GM19468 (cell line): ENCODE data around the gene WRAP73.

Experiments
- ATAC-seq: cut with Tn5 transposase; IDR thresholded peaks from one replicate; pipeline ENCODE4 v1.9.1; 2021; ENCODE audit warnings: mild to moderate bottlenecking, moderate library complexity, moderate number of reproducible peaks; ENCODE audit not compliant: unreplicated experiment; ENCODE audit errors: extremely low read depth

The WRAP73 gene

GRCh38 chr1:3681898-3682806, 32.2 kb upstream of the WRAP73 start:
- no peak for ATAC-seq

GRCh38 chr1:3681231-3681897, 31.5 kb upstream of the WRAP73 start:
- no peak for ATAC-seq

DNA sequence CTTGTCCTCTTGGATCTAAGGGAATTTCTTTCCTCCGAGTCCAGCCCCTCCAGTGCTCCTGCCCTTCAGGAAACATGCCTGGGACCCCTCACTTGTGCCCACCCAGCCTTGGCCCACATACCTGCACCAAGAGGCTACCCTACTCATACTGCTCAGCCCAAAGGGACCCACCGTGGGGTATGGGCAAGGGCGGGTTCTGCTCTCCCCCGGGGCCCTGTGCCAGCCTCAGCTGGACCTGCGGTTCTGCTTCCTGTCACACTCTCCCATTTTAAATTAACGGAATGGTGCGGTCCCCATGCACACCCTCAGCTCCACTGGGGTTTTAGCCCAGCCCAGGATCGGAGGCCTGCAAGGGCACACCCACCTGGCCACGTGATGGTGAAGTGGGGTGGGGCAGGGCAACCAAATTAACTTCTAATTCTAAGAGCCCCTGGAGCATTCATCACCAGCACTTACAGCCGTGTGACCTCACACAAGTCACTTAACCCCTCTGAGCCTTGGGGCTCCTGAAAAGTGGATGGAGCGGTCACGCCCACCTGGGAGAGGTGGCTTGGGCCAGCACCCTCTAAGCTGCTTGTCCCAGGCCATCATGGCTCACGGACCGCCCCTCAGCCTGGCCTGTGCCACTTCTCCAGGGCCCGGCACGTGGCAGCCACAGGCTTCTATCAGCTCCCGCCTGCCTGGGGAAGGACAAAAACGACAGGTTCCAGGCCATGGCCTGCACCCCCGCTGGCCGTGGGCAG, 30.8 kb upstream of the WRAP73 start:
- no peak for ATAC-seq

- no peak for ATAC-seq
These were observed 30.0 kb upstream of the WRAP73 start for GRCh38 chr1:3679799-3680453.

GRCh38 chr1:3679098-3679555, 29.2 kb upstream of the WRAP73 start:
- ATAC-seq = no peak

GRCh38 chr1:3678361-3679097, 28.6 kb upstream of the WRAP73 start:
- ATAC-seq = no peak

GRCh38 chr1:3677484-3677883, 27.6 kb upstream of the WRAP73 start:
- ATAC-seq = no peak

DNA sequence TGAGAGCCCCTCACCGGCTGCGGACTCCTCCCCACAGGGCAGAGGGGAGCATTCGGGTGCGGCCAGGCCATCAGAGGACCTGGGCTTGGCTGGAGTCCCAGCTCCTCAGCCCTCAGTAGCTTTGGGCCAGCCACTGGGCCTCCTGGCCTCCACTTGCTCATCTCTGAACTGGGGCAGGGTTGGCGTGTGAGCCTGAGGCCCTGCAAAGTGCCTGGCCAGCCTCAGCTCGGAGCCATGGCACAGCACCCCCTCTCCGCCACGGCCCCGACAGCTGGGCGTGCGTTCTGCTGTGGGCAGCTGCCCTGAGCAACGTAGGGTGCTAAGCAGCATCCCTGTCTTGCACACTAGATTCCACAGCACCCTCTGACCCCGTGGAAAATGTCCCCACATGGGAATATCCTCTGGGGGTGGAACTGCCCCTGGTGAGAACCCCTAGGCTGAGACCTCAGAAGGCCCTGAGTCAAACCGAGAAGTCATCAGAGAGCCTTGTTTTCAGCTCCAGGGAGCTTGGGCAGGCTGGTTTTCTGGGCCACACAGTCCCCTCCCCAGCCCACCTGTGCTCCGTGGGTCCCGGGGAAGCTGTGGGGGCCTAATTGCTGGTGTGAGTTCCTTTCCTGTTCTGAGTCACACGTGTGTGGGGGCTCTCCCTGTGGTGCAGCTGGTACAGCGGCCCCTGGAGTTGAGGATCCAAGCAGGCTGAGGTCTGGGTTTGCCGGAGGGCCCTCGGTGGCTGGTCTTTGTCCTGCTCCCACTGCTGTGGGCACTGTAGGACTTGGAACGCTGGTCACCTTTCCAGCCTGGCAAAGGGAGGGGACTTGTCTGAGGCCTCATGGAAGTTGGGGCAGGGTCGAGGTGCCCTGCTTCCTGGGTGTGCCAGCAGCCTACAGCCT, 26.9 kb upstream of the WRAP73 start:
- ATAC-seq = peak; percentile 59

DNA sequence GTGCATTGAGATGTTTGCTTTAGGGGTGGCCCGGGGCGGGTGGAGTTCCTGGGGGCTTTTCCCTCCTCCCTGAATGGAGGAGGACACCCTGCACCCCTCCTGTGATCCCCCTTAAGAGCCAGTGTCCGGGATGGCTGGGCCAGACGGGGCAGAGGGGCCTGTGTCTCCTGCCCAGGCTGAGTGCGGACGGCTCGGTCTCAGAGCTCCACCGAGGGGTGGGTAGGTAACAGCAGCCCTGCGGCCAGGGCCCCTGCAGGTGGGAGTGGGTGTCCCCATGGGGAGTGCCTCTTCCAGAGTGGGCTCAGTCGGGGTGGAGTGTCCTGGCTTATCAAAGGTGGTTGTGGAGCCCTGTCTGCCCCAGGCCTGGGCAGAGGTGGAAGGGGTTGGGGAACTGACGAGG, 25.5 kb upstream of the WRAP73 start:
- ATAC-seq = no peak

- ATAC-seq = no peak
These were observed 24.5 kb upstream of the WRAP73 start for GRCh38 chr1:3674100-3675094.

GRCh38 chr1:3673381-3674099, 23.6 kb upstream of the WRAP73 start:
- no peak for ATAC-seq

- no peak for ATAC-seq
These were observed 23.1 kb upstream of the WRAP73 start for GRCh38 chr1:3672971-3673361.

- no peak for ATAC-seq
These were observed 22.5 kb upstream of the WRAP73 start for GRCh38 chr1:3672231-3672970.

DNA sequence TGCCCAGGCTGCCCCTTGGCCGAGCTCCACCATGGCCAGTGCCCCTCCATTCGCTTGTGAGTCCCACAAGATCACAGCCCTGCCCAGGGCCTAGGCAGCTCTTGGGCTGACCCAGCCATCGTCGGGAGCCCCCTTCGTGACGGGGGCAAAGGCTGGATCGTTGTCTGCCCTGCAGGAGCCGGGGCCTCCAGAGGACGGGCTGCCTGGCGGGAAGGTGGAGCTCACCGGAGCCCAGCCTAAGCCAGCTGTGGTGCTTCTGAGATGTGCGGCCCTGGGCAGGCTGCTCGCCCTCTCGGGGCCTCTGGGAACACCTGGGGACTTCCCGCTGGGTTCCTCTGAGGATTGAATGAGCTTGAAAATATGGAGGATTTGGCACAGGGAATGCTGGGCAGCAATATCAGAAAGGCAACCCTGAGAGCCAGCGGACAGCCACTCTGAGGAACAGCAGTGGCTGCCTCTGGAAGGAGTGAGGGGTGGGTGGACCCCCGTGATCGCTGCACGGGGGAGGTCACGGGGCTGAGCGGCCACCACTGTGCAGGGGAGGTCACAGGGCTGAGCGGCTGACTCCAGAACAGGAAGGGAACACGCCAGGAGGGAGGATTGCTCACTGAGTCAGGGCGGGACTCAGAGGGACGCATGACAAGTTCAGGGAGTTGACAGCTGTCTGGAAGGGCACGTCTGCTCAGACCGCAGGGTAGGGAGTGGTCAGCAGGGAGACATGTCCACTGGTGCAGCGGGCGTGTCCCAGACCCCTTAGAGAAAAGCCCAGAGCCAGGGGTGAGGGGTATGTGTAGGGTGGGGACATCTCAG, 21.7 kb upstream of the WRAP73 start:
- no peak for ATAC-seq

DNA sequence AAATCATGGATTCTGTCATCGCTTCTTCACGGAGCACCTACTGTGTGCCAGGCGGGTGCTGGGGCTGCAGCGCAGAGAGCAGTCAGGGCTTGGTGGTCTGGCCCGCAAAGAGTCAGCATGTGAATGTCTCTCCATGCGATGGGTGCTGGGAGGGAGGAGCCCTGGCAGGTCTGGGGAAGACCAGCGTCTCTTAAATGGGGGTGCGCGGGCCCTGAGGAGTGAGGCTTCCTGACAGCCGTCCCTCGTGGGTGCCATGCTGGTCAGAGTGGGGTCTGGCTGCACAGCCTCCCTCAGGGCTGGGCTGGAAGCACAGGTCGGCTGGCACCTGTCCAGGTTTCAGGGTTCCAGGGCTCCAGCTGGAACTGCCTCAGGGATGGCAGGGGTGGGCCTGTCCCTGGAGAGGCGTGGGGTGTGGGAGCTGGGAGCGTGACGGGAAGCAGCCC, 20.9 kb upstream of the WRAP73 start:
- ATAC-seq = no peak
